Endothelial cell (in vitro differentiated cells): Measurements from ENCODE around the gene STRIT1. TPM values are rescaled to one million over a fixed set of nuclear protein-coding genes. Genes with fewer than 3 reads are reported as not detected.

Experiments used
- DNase-seq: peaks from one replicate; pipeline ENCODE4 v3.0.0; 2021; ENCODE audit warnings: low spot score
- H3K27ac Mint-ChIP-seq: one replicate; pipeline ENCODE4 v1.8.0; 2021; ENCODE audit warnings: mixed read lengths, inconsistent platforms; ENCODE audit not compliant: unreplicated experiment
- H3K27me3 Mint-ChIP-seq: one replicate; pipeline ENCODE4 v1.8.0; 2021; ENCODE audit warnings: mild to moderate bottlenecking, moderate library complexity, mixed read lengths, inconsistent platforms; ENCODE audit not compliant: unreplicated experiment
- H3K36me3 Mint-ChIP-seq: one replicate; pipeline ENCODE4 v1.8.0; 2021; ENCODE audit warnings: mild to moderate bottlenecking, low read depth, mixed read lengths, inconsistent platforms; ENCODE audit not compliant: unreplicated experiment
- H3K4me1 Mint-ChIP-seq: one replicate; pipeline ENCODE4 v1.8.0; 2021; ENCODE audit warnings: mild to moderate bottlenecking, mixed read lengths, inconsistent platforms; ENCODE audit not compliant: unreplicated experiment
- H3K4me3 Mint-ChIP-seq: one replicate; pipeline ENCODE4 v1.8.0; 2021; ENCODE audit warnings: mild to moderate bottlenecking, mixed read lengths, inconsistent platforms; ENCODE audit not compliant: unreplicated experiment
- H3K9me3 Mint-ChIP-seq: one replicate; pipeline ENCODE4 v1.8.0; 2021; ENCODE audit warnings: mixed read lengths, inconsistent platforms; ENCODE audit not compliant: unreplicated experiment
- CTCF ChIP-seq: fragments of 200-600 bp; sonication (generic); IDR thresholded peaks from one replicate; pipeline ENCODE4 v1.5.0; 2021; ENCODE audit warnings: antibody characterized with exemption; ENCODE audit not compliant: unreplicated experiment
- long read RNA-seq: library from polyadenylated mRNA; unstranded; transcript quantifications from one replicate; pipeline ENCODE4 v2.0.0, GENCODE V29; 2020; ENCODE audit not compliant: unreplicated experiment
- total RNA-seq: library from RNA; stranded (reverse); fragmentation: NEBNext Ultra II Directional; extraction: Animal tissue kit (Norgen Biotek cat#: 25700); gene quantifications from one replicate; pipeline ENCODE4 v1.2.1, GENCODE V29; 2021; ENCODE audit not compliant: unreplicated experiment

The STRIT1 gene
- total RNA-seq, result not detected
- long read RNA-seq, result 0 reads

GRCh38 chr3:155293516-155293915, at the start of gene STRIT1:
Gene STRIT1 (minus strand): TSS chr3:155293683.
- DNase-seq, result no peak

GRCh38 chr3:155342344-155342743, 48.9 kb upstream of the STRIT1 start:
- Mint-ChIP-seq H3K27me3 (no peaks in the 10 kb centered on the region), H3K4me1 (no peaks in the 10 kb centered on the region), H3K4me3 (no peak overlapping the region), H3K36me3 (no peaks in the 10 kb centered on the region), H3K27ac (no peak overlapping the region), H3K9me3 (no peaks in the 10 kb centered on the region)
- DNase-seq, result no peak
- TF ChIP-seq CTCF, result no peak

More at GRCh38 chr3:155293516-155293915, at the start of gene STRIT1:
- Mint-ChIP-seq H3K9me3 (no peaks in the 10 kb centered on the region), H3K27me3 (no peaks in the 10 kb centered on the region), H3K36me3 (no peaks in the 10 kb centered on the region), H3K27ac (no peak within 1 kb of the TSS), H3K4me1 (no peaks in the 10 kb centered on the region), H3K4me3 (no peak within 1 kb of the TSS)
- TF ChIP-seq CTCF, result no peak

- H3K27me3 Mint-ChIP-seq, result no peaks in the 10 kb centered on the region
- no peak for DNase-seq
- H3K9me3 Mint-ChIP-seq, result no peaks in the 10 kb centered on the region
Measured at GRCh38 chr3:155339052-155339451, 45.6 kb upstream of the STRIT1 start.

GRCh38 chr3:155335724-155336354, 42.4 kb upstream of the STRIT1 start:
- H3K36me3 Mint-ChIP-seq, result no peaks in the 10 kb centered on the region
- no peaks in the 10 kb centered on the region for H3K9me3 Mint-ChIP-seq
- H3K4me3 Mint-ChIP-seq, result no peak overlapping the region
- no peak overlapping the region for H3K27ac Mint-ChIP-seq
- TF ChIP-seq CTCF, result no peak
- no peak for DNase-seq
- peaks cover 17% of the 10 kb centered on the region for H3K4me1 Mint-ChIP-seq
- no peaks in the 10 kb centered on the region for H3K27me3 Mint-ChIP-seq

More at GRCh38 chr3:155339052-155339451, 45.6 kb upstream of the STRIT1 start:
- H3K4me1 Mint-ChIP-seq, result peaks cover 17% of the 10 kb centered on the region
- TF ChIP-seq CTCF, result no peak
- H3K36me3 Mint-ChIP-seq, result no peaks in the 10 kb centered on the region
- no peak overlapping the region for H3K4me3 Mint-ChIP-seq
- H3K27ac Mint-ChIP-seq, result no peak overlapping the region

GRCh38 chr3:155334914-155335723, 41.6 kb upstream of the STRIT1 start:
- H3K27me3 Mint-ChIP-seq, result no peaks in the 10 kb centered on the region
- peak overlapping the region; percentile 38 for H3K27ac Mint-ChIP-seq
- H3K4me1 Mint-ChIP-seq, result peaks cover 17% of the 10 kb centered on the region

More at GRCh38 chr3:155334914-155335723, 41.6 kb upstream of the STRIT1 start:
- H3K9me3 Mint-ChIP-seq, result no peaks in the 10 kb centered on the region
- H3K4me3 Mint-ChIP-seq, result no peak overlapping the region
- no peak for TF ChIP-seq CTCF
- no peaks in the 10 kb centered on the region for H3K36me3 Mint-ChIP-seq
- peak; percentile 18 for DNase-seq
